Adrenal gland (tissue), 19 donors: ENCODE results near the gene RPL3. TPM values are rescaled to one million over a fixed set of nuclear protein-coding genes. Genes with fewer than 3 reads are reported as not detected.

Source experiments
- DNase-seq, 7 donors: peaks; one replicate each; pipeline ENCODE4 v3.0.0-alpha.2; 2019 to 2020
- H3K27ac ChIP-seq, 5 donors: fragments of 200-600 bp; sonication (generic) in 4 of 5; 1 replicate in 3 of 5; 2 replicates in 2 of 5; pipeline versions ENCODE4 v1.5.1 to v1.8.0; 2016 to 2020; ENCODE audit warnings: mild to moderate bottlenecking in 1 of 5
- H3K27me3 ChIP-seq: fragments of 200-600 bp; 2 replicates; pipeline ENCODE4 v1.8.0; 2021
- H3K36me3 ChIP-seq, 2 donors: fragments of 200-600 bp; replicated peaks in 1 of 2; 1 replicate in 1 of 2; 2 replicates in 1 of 2; pipeline versions ENCODE4 v1.5.1 to v1.8.0; 2018 to 2022
- H3K4me1 ChIP-seq, 2 donors: fragments of 200-600 bp; replicated peaks in 1 of 2; 1 replicate in 1 of 2; 2 replicates in 1 of 2; pipeline versions ENCODE4 v1.5.1 to v1.8.0; 2018 to 2021
- H3K4me3 ChIP-seq, 4 donors: fragments of 200-600 bp; sonication (generic) in 3 of 4; one replicate each; pipeline ENCODE4 v1.5.1; 2016 to 2018
- H3K9me3 ChIP-seq, 3 donors: fragments of 200-600 bp; sonication (generic) in 1 of 3; replicated peaks in 1 of 3; 1 replicate in 2 of 3; 2 replicates in 1 of 3; pipeline versions ENCODE4 v1.5.1 to v1.8.0; 2016 to 2021
- POLR2A ChIP-seq, 2 donors: fragments of 450-650 bp; IDR thresholded peaks; one replicate each; pipeline ENCODE4 v1.6.1; 2017; ENCODE audit warnings: antibody characterized with exemption in 2 of 2, mild to moderate bottlenecking in 2 of 2, moderate library complexity in 1 of 2
- WGBS, 4 donors: extraction: QIAGEN DNeasy Blood & Tissue Kit in 2 of 4; methylation state at CpG; one replicate each; pipeline versions ENCODE4 v1.1.5 to v1.1.7; 2013 to 2017; 5-methylcytosine and 5-hydroxymethylcytosine counted together
- intact Hi-C, 2 donors: fragments of 100-400 bp; cut with DNase I; formaldehyde crosslinking; loops; one replicate each; pipeline versions ENCODE4 v1.14.1 to v1.15.0; 2022 to 2023
- long read RNA-seq, 10 donors: library from polyadenylated mRNA in 3 of 10; unstranded in 2 of 10; stranded (forward) in 1 of 10; transcript quantifications; one replicate each; pipeline ENCODE4 v2.0.0 and lab custom pipeline, GENCODE V29; 2021 to 2026
- polyA plus RNA-seq, 3 donors: library from polyadenylated mRNA; stranded (reverse); fragments of 200-250 nt in 2 of 3; fragments of 350-450 nt in 1 of 3; fragmentation: Illumina TruSeq in 1 of 3; extraction: RNeasy Lipid Tissue Mini Kit (QIAGEN cat#74804) in 1 of 3; gene quantifications; one replicate each; pipeline ENCODE4 v1.2.3, GENCODE V29; 2013 to 2014
- total RNA-seq, 9 donors: library from RNA; depleted of rRNA in 4 of 9; stranded (reverse); fragments of >200 nt in 4 of 9; fragments of 120-200 nt in 1 of 9; fragmentation: NEBNext Ultra II Directional in 1 of 9; extraction: Animal tissue kit (Norgen Biotek cat#: 25700) in 1 of 9; gene quantifications; one replicate each; pipeline versions ENCODE4 v1.1.0 to v1.2.4, GENCODE V29; 2013 to 2023
- TF ChIP-seq, protein P1 (sequence below), 6 experiments: fragments of 450-650 bp in 4 of 6; fragments of 200-600 bp in 2 of 6; sonication (generic) in 1 of 6; IDR thresholded peaks; 1 replicate in 5 of 6; 2 replicates in 1 of 6; pipeline versions ENCODE4 v1.5.1 to v1.8.0; 2016 to 2021; ENCODE audit warnings: antibody characterized with exemption in 6 of 6, mild to moderate bottlenecking in 2 of 6, moderate library complexity in 1 of 6
- donor health status: healthy with polysubstance abuse.
- donor health status: Bipolar disorder and iron deficiency.
- donor health status: DM: yes; HTN: yes; CAD: no.
- donor health status: DM: no; HTN: no; CAD: no.
- donor health status: DM: no; HTN: no; CAD: no.
- donor health status: DM: yes; HTN: yes; CAD: no.

Gene RPL3
- 1,000 to 10,000 TPM; 1,374 to 2,518 (median 1,917) TPM for total RNA-seq
- 1,000 to 10,000 TPM; 1,433 to 2,713 (median 2,271) TPM for polyA plus RNA-seq
- long read RNA-seq, donor 1, transcript RPL3-217 (3 exons, 827 nt): minor isoform, 19 of 1,259 reads
- long read RNA-seq, donor 1, transcript RPL3-201 (10 exons, 1,442 nt): major isoform, 885 of 1,259 reads
- long read RNA-seq, donor 1, transcript RPL3-209 (2 exons, 767 nt): minor isoform, 12 of 1,259 reads
- long read RNA-seq, donor 1, transcript RPL3-202 (9 exons, 1,289 nt): minor isoform, 141 of 1,259 reads
- long read RNA-seq, donor 1, partial matches to known transcripts: 181 of 1,259 reads
- long read RNA-seq, donor 1, other reads (novel, unspliced or antisense): 11 of 1,259 reads
- long read RNA-seq, donor 2, transcript RPL3-201 (10 exons, 1,442 nt): major isoform, 585 of 830 reads
- long read RNA-seq, donor 2, transcript RPL3-217 (3 exons, 827 nt): minor isoform, 16 of 830 reads
- long read RNA-seq, donor 2, transcript RPL3-202 (9 exons, 1,289 nt): minor isoform, 67 of 830 reads
- long read RNA-seq, donor 2, transcript RPL3-209 (2 exons, 767 nt): minor isoform, 6 of 830 reads
- long read RNA-seq, donor 2, partial matches to known transcripts: 144 of 830 reads
- long read RNA-seq, donor 2, other reads (novel, unspliced or antisense): 6 of 830 reads
- long read RNA-seq, donor 3, transcript RPL3-202 (9 exons, 1,289 nt): minor isoform, 55 of 729 reads
- long read RNA-seq, donor 3, transcript RPL3-217 (3 exons, 827 nt): minor isoform, 7 of 729 reads
- long read RNA-seq, donor 3, transcript RPL3-201 (10 exons, 1,442 nt): major isoform, 497 of 729 reads
- long read RNA-seq, donor 3, transcript RPL3-210 (2 exons, 616 nt): minor isoform, 11 of 729 reads
- long read RNA-seq, donor 3, partial matches to known transcripts: 143 of 729 reads
- long read RNA-seq, donor 3, other reads (novel, unspliced or antisense): 11 of 729 reads
- long read RNA-seq, donor 4, transcript RPL3-202 (9 exons, 1,289 nt): minor isoform, 118 of 1,399 reads
- long read RNA-seq, donor 4, transcript RPL3-201 (10 exons, 1,442 nt): major isoform, 1,160 of 1,399 reads
- long read RNA-seq, donor 4, partial matches to known transcripts: 84 of 1,399 reads
- long read RNA-seq, donor 4, other reads (novel, unspliced or antisense): 35 of 1,399 reads
- long read RNA-seq, donor 5, transcript RPL3-201 (10 exons, 1,442 nt): major isoform, 3,338 of 3,560 reads
- long read RNA-seq, donor 5, transcript RPL3-202 (9 exons, 1,289 nt): minor isoform, 90 of 3,560 reads
- long read RNA-seq, donor 5, partial matches to known transcripts: 54 of 3,560 reads
- long read RNA-seq, donor 5, other reads (novel, unspliced or antisense): 72 of 3,560 reads
- long read RNA-seq, donor 6, transcript RPL3-201 (10 exons, 1,442 nt): major isoform, 1,710 of 1,946 reads
- long read RNA-seq, donor 6, transcript RPL3-202 (9 exons, 1,289 nt): minor isoform, 145 of 1,946 reads
- long read RNA-seq, donor 6, partial matches to known transcripts: 58 of 1,946 reads
- long read RNA-seq, donor 6, other reads (novel, unspliced or antisense): 31 of 1,946 reads
- long read RNA-seq, donor 7, transcript RPL3-202 (9 exons, 1,289 nt): minor isoform, 56 of 629 reads
- long read RNA-seq, donor 7, transcript RPL3-217 (3 exons, 827 nt): minor isoform, 11 of 629 reads
- long read RNA-seq, donor 7, transcript RPL3-209 (2 exons, 767 nt): minor isoform, 7 of 629 reads
- long read RNA-seq, donor 7, transcript RPL3-201 (10 exons, 1,442 nt): major isoform, 429 of 629 reads
- long read RNA-seq, donor 7, partial matches to known transcripts: 113 of 629 reads
- long read RNA-seq, donor 7, other reads (novel, unspliced or antisense): 6 of 629 reads
- long read RNA-seq, donor 8, transcript RPL3-201 (10 exons, 1,442 nt): major isoform, 1,231 of 1,682 reads
- long read RNA-seq, donor 8, transcript RPL3-209 (2 exons, 767 nt): minor isoform, 17 of 1,682 reads
- long read RNA-seq, donor 8, transcript RPL3-217 (3 exons, 827 nt): minor isoform, 40 of 1,682 reads
- long read RNA-seq, donor 8, transcript RPL3-202 (9 exons, 1,289 nt): minor isoform, 132 of 1,682 reads
- long read RNA-seq, donor 8, partial matches to known transcripts: 215 of 1,682 reads
- long read RNA-seq, donor 8, other reads (novel, unspliced or antisense): 45 of 1,682 reads
- long read RNA-seq, donor 9, transcript RPL3-210 (2 exons, 616 nt): minor isoform, 16 of 992 reads
- long read RNA-seq, donor 9, transcript RPL3-202 (9 exons, 1,289 nt): minor isoform, 77 of 992 reads
- long read RNA-seq, donor 9, transcript RPL3-217 (3 exons, 827 nt): minor isoform, 18 of 992 reads
- long read RNA-seq, donor 9, transcript RPL3-201 (10 exons, 1,442 nt): major isoform, 660 of 992 reads
- long read RNA-seq, donor 9, partial matches to known transcripts: 210 of 992 reads
- long read RNA-seq, donor 9, other reads (novel, unspliced or antisense): 6 of 992 reads
- long read RNA-seq, donor 10, transcript RPL3-202 (9 exons, 1,289 nt): minor isoform, 41 of 693 reads
- long read RNA-seq, donor 10, transcript RPL3-210 (2 exons, 616 nt): minor isoform, 9 of 693 reads
- long read RNA-seq, donor 10, transcript RPL3-217 (3 exons, 827 nt): minor isoform, 12 of 693 reads
- long read RNA-seq, donor 10, transcript RPL3-201 (10 exons, 1,442 nt): major isoform, 519 of 693 reads
- long read RNA-seq, donor 10, partial matches to known transcripts: 100 of 693 reads
- long read RNA-seq, donor 10, other reads (novel, unspliced or antisense): 5 of 693 reads

- Histone ChIP-seq H3K4me3 (peak within 1 kb of the TSS; percentile 49 to 93 (median 76)), H3K9me3 (no peaks in the 10 kb centered on the region), H3K27ac (peak within 1 kb of the TSS; percentile 98 to 99 (median 99)), H3K27me3 (no peaks in the 10 kb centered on the region), H3K36me3 (peaks cover 0 to 37% of the 10 kb centered on the region in 2 donors), H3K4me1 (peaks cover 38% of the 10 kb centered on the region in 2 donors)
- DNase-seq: peak; percentile 95 to 98 (median 97)
- WGBS, 4 donors: 0% methylated on average over 29 to 65 of the region's 65 CpGs
- peak; percentile 89 to 95 for TF ChIP-seq POLR2A (IDR thresholded peaks at IDR 0.05)
- TF ChIP-seq, protein P1, sequence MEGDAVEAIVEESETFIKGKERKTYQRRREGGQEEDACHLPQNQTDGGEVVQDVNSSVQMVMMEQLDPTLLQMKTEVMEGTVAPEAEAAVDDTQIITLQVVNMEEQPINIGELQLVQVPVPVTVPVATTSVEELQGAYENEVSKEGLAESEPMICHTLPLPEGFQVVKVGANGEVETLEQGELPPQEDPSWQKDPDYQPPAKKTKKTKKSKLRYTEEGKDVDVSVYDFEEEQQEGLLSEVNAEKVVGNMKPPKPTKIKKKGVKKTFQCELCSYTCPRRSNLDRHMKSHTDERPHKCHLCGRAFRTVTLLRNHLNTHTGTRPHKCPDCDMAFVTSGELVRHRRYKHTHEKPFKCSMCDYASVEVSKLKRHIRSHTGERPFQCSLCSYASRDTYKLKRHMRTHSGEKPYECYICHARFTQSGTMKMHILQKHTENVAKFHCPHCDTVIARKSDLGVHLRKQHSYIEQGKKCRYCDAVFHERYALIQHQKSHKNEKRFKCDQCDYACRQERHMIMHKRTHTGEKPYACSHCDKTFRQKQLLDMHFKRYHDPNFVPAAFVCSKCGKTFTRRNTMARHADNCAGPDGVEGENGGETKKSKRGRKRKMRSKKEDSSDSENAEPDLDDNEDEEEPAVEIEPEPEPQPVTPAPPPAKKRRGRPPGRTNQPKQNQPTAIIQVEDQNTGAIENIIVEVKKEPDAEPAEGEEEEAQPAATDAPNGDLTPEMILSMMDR (IDR thresholded peaks at IDR 0.05): peak in 3 of 6 experiments; percentile 7 to 30 (median 29)
- intact Hi-C loops: loop anchor here in 1 of 2 donors (10.0 kb wide), 1 partner anchor 315 kb away; no protein-coding TSS in a partner anchor
Observed at GRCh38 chr22:39319284-39320022, at the start of gene RPL3. Gene RPL3 (minus strand): TSS chr22:39319623. CDS start chr22:39319597, 26 bp downstream.

DNA sequence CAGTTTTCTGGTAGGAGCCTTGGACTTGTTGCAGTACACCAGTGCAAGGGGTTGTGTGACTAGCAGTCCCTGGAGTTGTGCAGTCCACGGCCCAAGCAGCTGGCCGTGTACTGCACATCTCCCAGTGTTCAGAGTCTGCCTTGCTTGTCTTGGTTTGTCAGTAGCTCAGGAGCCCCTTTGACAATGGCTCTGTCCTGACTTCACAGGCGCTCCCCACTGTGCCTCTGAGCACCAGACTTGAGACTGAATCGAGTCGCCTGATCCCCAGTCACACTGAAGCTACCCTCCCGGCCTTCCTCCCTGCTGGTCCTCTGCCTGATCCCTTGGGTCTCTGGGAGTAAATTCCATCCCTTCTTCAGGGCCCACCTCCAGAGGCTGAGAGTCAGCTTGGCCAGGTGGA lies 49.8 kb upstream of the RPL3 start:
- DNase-seq: no peak
- Histone ChIP-seq H3K27ac (no peak overlapping the region), H3K27me3 (no peaks in the 10 kb centered on the region), H3K36me3 (no peaks in the 10 kb centered on the region), H3K4me1 (no peaks in the 10 kb centered on the region), H3K4me3 (no peak overlapping the region), H3K9me3 (no peaks in the 10 kb centered on the region)
- 80 to 91% (median 87%) methylated on average over 4 to 6 of the region's 6 CpGs for WGBS, 4 donors
- no peak for TF ChIP-seq POLR2A (IDR thresholded peaks at IDR 0.05)
- TF ChIP-seq, protein P1 (IDR thresholded peaks at IDR 0.05): no peak
- intact Hi-C loops: no loop called here
